K562 (cell line): ENCODE measurements around the gene PRRC2A. TPM values are rescaled to one million over a fixed set of nuclear protein-coding genes. Genes with fewer than 3 reads are reported as not detected.
A peak's percentile ranks its signal among the peaks of the same experiment; 100 is the strongest.

Experiments used
- ELF4 ChIP-seq: fragments of 450-650 bp; formaldehyde crosslinking; IDR thresholded peaks from 2 replicates; pipeline ENCODE4 v1.4.0; 2022; ENCODE audit warnings: missing genetic modification characterization
- MED1 ChIP-seq: sonication (generic); formaldehyde crosslinking; IDR thresholded peaks from 2 replicates; pipeline ENCODE4 v1.8.1; 2023; ENCODE audit warnings: missing genetic modification reagents, borderline replicate concordance
- MIER1 ChIP-seq: fragments of 450-650 bp; IDR thresholded peaks from 2 replicates; pipeline ENCODE4 v1.6.1; 2016; ENCODE audit warnings: antibody characterized with exemption, mild to moderate bottlenecking, low read depth
- RBM39 ChIP-seq: fragments of 200-400 bp; formaldehyde crosslinking; optimal IDR thresholded peaks from 2 replicates; pipeline ENCODE3; 2018; ENCODE audit warnings: low read depth, low read length
- SUPT5H ChIP-seq: fragments of 450-650 bp; IDR thresholded peaks from 2 replicates; pipeline ENCODE4 v1.6.1; 2016
- TOE1 ChIP-seq, 2 experiments: fragments of 450-650 bp in 1 of 2; sonication (generic) in 1 of 2; formaldehyde crosslinking in 1 of 2; IDR thresholded peaks; 2 replicates each; pipeline versions ENCODE4 v1.7.1 to v1.8.0; 2016 to 2022; ENCODE audit warnings: borderline replicate concordance in 2 of 2, mild to moderate bottlenecking in 2 of 2, antibody characterized with exemption in 1 of 2, inconsistent platforms in 1 of 2, low read depth in 1 of 2, missing genetic modification reagents in 1 of 2, moderate library complexity in 1 of 2
- ZNF75A ChIP-seq: fragments of 450-650 bp; formaldehyde crosslinking; IDR thresholded peaks from 2 replicates; pipeline ENCODE4 v1.4.0; 2020; ENCODE audit warnings: mild to moderate bottlenecking
- ZNF785 ChIP-seq: fragments of 250-450 bp; sonication (Bioruptor Pico); IDR thresholded peaks from 2 replicates; pipeline ENCODE4 v1.4.0; 2020; ENCODE audit warnings: mild to moderate bottlenecking
- ZNF830 ChIP-seq: fragments of 250-450 bp; sonication (Bioruptor Pico); IDR thresholded peaks from 2 replicates; pipeline ENCODE4 v1.5.0; 2021; ENCODE audit warnings: mild to moderate bottlenecking
- polyA plus RNA-seq, 8 experiments: library from polyadenylated mRNA; depleted of rRNA in 4 of 8; stranded (reverse) in 5 of 8; unstranded in 3 of 8; fragments of >200 nt; fragmentation: Nextera tagmentation in 2 of 8; fragmentation: Illumina TruSeq in 1 of 8; extraction: Ambion mirVana in 2 of 8; extraction: Trizol in 1 of 8; gene quantifications; 2 replicates each; pipeline versions ENCODE4 v1.2.1 to v1.2.3, GENCODE V29; 2011 to 2014; ENCODE audit warnings: inconsistent platforms in 1 of 8, missing spikeins in 1 of 8
- total RNA-seq, 7 experiments: library from RNA; depleted of rRNA in 6 of 7; stranded (reverse); fragments of >200 nt in 6 of 7; fragmentation: Illumina TruSeq in 2 of 7; extraction: Trizol in 2 of 7; gene quantifications; 2 replicates each; pipeline versions ENCODE4 v1.2.1 to v1.2.3, GENCODE V29; 2011 to 2021; ENCODE audit warnings: low replicate concordance in 1 of 7
- TF ChIP-seq, protein P1 (sequence below): fragments of 450-650 bp; IDR thresholded peaks from 2 replicates; pipeline ENCODE4 v1.7.1; 2018; ENCODE audit warnings: mild to moderate bottlenecking, low read depth; ENCODE audit not compliant: partially characterized antibody
- TF ChIP-seq, protein P2 (sequence below): fragments of 250-450 bp; sonication (Bioruptor Pico); IDR thresholded peaks from 2 replicates; pipeline ENCODE4 v1.4.0; 2020
- TF ChIP-seq, protein P3 (sequence below): fragments of 250-450 bp; sonication (Bioruptor Pico); IDR thresholded peaks from 2 replicates; pipeline ENCODE4 v1.8.0; 2021; ENCODE audit warnings: mild to moderate bottlenecking, moderate library complexity
- TF ChIP-seq, protein P4 (sequence below): sonication (generic); formaldehyde crosslinking; IDR thresholded peaks from 2 replicates; pipeline ENCODE4 v1.8.0; 2022; ENCODE audit warnings: mild to moderate bottlenecking, low read depth, missing genetic modification reagents

Gene PRRC2A
- total and polyA plus RNA-seq, 9 of the 15 experiments (the other 6 are each of a cell fraction or from before 2014, with no cell fraction given): 1.0 to 332 (median 63.0) TPM

DNA sequence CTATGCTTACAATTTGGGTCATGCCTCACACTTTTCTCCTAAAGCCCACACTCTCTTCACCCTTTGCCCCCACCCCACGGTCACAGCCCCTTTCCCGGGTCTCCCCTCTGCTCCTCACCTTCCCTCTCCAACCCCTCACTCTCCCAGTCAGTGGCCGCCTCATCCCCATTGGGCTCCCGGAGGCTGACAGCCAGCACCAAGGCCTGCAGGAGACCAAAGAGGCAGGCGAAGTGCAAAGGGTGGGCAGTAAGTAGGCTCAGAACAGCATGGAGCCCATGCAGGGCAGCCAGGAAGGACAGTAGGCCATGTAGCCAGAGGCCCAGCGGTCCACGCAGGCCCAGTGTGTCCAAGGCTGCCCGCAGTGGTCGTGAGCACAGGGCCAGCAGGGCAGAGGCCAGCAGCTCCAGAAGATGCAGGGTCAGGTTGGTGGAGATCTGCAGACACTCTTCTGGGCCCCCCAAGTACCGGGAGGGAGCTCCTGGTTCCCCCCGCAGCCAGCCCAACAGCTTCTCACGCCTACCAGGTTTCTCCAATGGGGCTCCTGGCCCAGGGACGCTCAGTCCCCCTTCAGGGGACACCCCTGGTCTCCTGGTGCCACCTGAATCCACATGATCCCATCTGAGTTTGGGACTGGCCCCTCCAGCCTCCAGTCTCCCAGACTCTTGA, 38.6 kb downstream of the PRRC2A start (continued):
- TF ChIP-seq, protein P1, sequence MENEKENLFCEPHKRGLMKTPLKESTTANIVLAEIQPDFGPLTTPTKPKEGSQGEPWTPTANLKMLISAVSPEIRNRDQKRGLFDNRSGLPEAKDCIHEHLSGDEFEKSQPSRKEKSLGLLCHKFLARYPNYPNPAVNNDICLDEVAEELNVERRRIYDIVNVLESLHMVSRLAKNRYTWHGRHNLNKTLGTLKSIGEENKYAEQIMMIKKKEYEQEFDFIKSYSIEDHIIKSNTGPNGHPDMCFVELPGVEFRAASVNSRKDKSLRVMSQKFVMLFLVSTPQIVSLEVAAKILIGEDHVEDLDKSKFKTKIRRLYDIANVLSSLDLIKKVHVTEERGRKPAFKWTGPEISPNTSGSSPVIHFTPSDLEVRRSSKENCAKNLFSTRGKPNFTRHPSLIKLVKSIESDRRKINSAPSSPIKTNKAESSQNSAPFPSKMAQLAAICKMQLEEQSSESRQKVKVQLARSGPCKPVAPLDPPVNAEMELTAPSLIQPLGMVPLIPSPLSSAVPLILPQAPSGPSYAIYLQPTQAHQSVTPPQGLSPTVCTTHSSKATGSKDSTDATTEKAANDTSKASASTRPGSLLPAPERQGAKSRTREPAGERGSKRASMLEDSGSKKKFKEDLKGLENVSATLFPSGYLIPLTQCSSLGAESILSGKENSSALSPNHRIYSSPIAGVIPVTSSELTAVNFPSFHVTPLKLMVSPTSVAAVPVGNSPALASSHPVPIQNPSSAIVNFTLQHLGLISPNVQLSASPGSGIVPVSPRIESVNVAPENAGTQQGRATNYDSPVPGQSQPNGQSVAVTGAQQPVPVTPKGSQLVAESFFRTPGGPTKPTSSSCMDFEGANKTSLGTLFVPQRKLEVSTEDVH: no peak
- TF ChIP-seq MED1 (CRISPR knock-in tag) (no peak), ZNF75A (no peak), RBM39 (no peak), ZNF785 (no peak), SUPT5H (peak; percentile 17; the same call in 1 of the 2 replicates), ELF4 (CRISPR knock-in tag) (0 out of 2 replicates have a peak, but pooled peaks have one; percentile 32), ZNF830 (no peak), TOE1 (IDR thresholded peaks at IDR 0.05; ENCODE audit: borderline replicate concordance) (no peak), TOE1 (CRISPR knock-in tag; IDR thresholded peaks at IDR 0.05; ENCODE audit: borderline replicate concordance, low read depth) (no peak), MIER1 (no peak)
- TF ChIP-seq, protein P2, sequence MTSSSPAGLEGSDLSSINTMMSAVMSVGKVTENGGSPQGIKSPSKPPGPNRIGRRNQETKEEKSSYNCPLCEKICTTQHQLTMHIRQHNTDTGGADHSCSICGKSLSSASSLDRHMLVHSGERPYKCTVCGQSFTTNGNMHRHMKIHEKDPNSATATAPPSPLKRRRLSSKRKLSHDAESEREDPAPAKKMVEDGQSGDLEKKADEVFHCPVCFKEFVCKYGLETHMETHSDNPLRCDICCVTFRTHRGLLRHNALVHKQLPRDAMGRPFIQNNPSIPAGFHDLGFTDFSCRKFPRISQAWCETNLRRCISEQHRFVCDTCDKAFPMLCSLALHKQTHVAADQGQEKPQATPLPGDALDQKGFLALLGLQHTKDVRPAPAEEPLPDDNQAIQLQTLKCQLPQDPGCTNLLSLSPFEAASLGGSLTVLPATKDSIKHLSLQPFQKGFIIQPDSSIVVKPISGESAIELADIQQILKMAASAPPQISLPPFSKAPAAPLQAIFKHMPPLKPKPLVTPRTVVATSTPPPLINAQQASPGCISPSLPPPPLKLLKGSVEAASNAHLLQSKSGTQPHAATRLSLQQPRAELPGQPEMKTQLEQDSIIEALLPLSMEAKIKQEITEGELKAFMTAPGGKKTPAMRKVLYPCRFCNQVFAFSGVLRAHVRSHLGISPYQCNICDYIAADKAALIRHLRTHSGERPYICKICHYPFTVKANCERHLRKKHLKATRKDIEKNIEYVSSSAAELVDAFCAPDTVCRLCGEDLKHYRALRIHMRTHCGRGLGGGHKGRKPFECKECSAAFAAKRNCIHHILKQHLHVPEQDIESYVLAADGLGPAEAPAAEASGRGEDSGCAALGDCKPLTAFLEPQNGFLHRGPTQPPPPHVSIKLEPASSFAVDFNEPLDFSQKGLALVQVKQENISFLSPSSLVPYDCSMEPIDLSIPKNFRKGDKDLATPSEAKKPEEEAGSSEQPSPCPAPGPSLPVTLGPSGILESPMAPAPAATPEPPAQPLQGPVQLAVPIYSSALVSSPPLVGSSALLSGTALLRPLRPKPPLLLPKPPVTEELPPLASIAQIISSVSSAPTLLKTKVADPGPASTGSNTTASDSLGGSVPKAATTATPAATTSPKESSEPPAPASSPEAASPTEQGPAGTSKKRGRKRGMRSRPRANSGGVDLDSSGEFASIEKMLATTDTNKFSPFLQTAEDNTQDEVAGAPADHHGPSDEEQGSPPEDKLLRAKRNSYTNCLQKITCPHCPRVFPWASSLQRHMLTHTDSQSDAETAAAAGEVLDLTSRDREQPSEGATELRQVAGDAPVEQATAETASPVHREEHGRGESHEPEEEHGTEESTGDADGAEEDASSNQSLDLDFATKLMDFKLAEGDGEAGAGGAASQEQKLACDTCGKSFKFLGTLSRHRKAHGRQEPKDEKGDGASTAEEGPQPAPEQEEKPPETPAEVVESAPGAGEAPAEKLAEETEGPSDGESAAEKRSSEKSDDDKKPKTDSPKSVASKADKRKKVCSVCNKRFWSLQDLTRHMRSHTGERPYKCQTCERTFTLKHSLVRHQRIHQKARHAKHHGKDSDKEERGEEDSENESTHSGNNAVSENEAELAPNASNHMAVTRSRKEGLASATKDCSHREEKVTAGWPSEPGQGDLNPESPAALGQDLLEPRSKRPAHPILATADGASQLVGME (CRISPR knock-in tag): 0 out of 2 replicates have a peak, but pooled peaks have one; percentile 62
- TF ChIP-seq, protein P3, sequence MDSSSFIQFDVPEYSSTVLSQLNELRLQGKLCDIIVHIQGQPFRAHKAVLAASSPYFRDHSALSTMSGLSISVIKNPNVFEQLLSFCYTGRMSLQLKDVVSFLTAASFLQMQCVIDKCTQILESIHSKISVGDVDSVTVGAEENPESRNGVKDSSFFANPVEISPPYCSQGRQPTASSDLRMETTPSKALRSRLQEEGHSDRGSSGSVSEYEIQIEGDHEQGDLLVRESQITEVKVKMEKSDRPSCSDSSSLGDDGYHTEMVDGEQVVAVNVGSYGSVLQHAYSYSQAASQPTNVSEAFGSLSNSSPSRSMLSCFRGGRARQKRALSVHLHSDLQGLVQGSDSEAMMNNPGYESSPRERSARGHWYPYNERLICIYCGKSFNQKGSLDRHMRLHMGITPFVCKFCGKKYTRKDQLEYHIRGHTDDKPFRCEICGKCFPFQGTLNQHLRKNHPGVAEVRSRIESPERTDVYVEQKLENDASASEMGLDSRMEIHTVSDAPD: no peak
- TF ChIP-seq, protein P4, sequence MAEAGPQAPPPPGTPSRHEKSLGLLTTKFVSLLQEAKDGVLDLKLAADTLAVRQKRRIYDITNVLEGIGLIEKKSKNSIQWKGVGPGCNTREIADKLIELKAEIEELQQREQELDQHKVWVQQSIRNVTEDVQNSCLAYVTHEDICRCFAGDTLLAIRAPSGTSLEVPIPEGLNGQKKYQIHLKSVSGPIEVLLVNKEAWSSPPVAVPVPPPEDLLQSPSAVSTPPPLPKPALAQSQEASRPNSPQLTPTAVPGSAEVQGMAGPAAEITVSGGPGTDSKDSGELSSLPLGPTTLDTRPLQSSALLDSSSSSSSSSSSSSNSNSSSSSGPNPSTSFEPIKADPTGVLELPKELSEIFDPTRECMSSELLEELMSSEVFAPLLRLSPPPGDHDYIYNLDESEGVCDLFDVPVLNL: no peak
